HEK293 (cell line): Measurements from ENCODE around the gene ADAT2.

Experiments
- BCL11B ChIP-seq: fragments of 450-650 bp; formaldehyde crosslinking; IDR thresholded peaks from 2 replicates; pipeline ENCODE4 v1.5.1; 2016; ENCODE audit warnings: low read depth, missing biosample characterization, missing genetic modification characterization
- CTCF ChIP-seq: fragments of 450-650 bp; formaldehyde crosslinking; IDR thresholded peaks from 2 replicates; pipeline ENCODE4 v1.5.1; 2016; ENCODE audit warnings: missing biosample characterization, missing genetic modification characterization
- HOXA7 ChIP-seq: sonication (generic); formaldehyde crosslinking; IDR thresholded peaks from 2 replicates; pipeline ENCODE4 v1.8.1; 2022; ENCODE audit warnings: missing genetic modification reagents, borderline replicate concordance
- OSR2 ChIP-seq: fragments of 450-650 bp; formaldehyde crosslinking; IDR thresholded peaks from 2 replicates; pipeline ENCODE4 v1.5.1; 2016; ENCODE audit warnings: missing biosample characterization, missing genetic modification characterization
- PRDM1 ChIP-seq: fragments of 450-650 bp; formaldehyde crosslinking; IDR thresholded peaks from 2 replicates; pipeline ENCODE4; 2016; ENCODE audit warnings: missing biosample characterization, missing genetic modification characterization
- REST ChIP-seq: fragments of 450-650 bp; formaldehyde crosslinking; IDR thresholded peaks from 2 replicates; pipeline ENCODE4 v1.5.1; 2016; ENCODE audit warnings: missing biosample characterization, missing genetic modification characterization
- SP2 ChIP-seq: fragments of 450-650 bp; formaldehyde crosslinking; IDR thresholded peaks from 2 replicates; pipeline ENCODE4 v1.5.1; 2016; ENCODE audit warnings: missing biosample characterization, missing genetic modification characterization
- ZNF133 ChIP-seq: fragments of 450-650 bp; formaldehyde crosslinking; IDR thresholded peaks from 2 replicates; pipeline ENCODE4 v1.5.1; 2016; ENCODE audit warnings: missing biosample characterization, missing genetic modification characterization
- ZNF138 ChIP-seq: fragments of 450-650 bp; formaldehyde crosslinking; IDR thresholded peaks from 2 replicates; pipeline ENCODE4 v1.5.1; 2016; ENCODE audit warnings: missing biosample characterization, missing genetic modification characterization, borderline replicate concordance
- ZNF558 ChIP-seq: fragments of 450-650 bp; formaldehyde crosslinking; IDR thresholded peaks from 2 replicates; pipeline ENCODE4 v1.5.1; 2016; ENCODE audit warnings: missing biosample characterization, missing genetic modification characterization
- ZNF600 ChIP-seq: fragments of 450-650 bp; formaldehyde crosslinking; IDR thresholded peaks from 2 replicates; pipeline ENCODE4 v1.5.1; 2016; ENCODE audit warnings: missing biosample characterization, missing genetic modification characterization
- TF ChIP-seq, protein P1 (sequence below): fragments of 450-650 bp; formaldehyde crosslinking; IDR thresholded peaks from 2 replicates; pipeline ENCODE4 v1.5.1; 2016; ENCODE audit warnings: missing biosample characterization, missing genetic modification characterization
- TF ChIP-seq, protein P2 (sequence below): fragments of 450-650 bp; formaldehyde crosslinking; IDR thresholded peaks from 2 replicates; pipeline ENCODE4 v1.5.1; 2016; ENCODE audit warnings: missing biosample characterization, missing genetic modification characterization

GRCh38 chr6:143496974-143497373 is 46.5 kb upstream of the ADAT2 start:
- TF ChIP-seq SP2 (tag by site-specific recombination) (no peak), ZNF138 (tag by site-specific recombination) (no peak), CTCF (tag by site-specific recombination) (no peak), REST (tag by site-specific recombination) (no peak), OSR2 (no peak), PRDM1 (tag by site-specific recombination) (no peak), HOXA7 (CRISPR knock-in tag) (no peak), BCL11B (tag by site-specific recombination) (no peak), ZNF133 (tag by site-specific recombination) (no peak), ZNF558 (tag by site-specific recombination) (no peak), ZNF600 (no peak)
- TF ChIP-seq, protein P1, sequence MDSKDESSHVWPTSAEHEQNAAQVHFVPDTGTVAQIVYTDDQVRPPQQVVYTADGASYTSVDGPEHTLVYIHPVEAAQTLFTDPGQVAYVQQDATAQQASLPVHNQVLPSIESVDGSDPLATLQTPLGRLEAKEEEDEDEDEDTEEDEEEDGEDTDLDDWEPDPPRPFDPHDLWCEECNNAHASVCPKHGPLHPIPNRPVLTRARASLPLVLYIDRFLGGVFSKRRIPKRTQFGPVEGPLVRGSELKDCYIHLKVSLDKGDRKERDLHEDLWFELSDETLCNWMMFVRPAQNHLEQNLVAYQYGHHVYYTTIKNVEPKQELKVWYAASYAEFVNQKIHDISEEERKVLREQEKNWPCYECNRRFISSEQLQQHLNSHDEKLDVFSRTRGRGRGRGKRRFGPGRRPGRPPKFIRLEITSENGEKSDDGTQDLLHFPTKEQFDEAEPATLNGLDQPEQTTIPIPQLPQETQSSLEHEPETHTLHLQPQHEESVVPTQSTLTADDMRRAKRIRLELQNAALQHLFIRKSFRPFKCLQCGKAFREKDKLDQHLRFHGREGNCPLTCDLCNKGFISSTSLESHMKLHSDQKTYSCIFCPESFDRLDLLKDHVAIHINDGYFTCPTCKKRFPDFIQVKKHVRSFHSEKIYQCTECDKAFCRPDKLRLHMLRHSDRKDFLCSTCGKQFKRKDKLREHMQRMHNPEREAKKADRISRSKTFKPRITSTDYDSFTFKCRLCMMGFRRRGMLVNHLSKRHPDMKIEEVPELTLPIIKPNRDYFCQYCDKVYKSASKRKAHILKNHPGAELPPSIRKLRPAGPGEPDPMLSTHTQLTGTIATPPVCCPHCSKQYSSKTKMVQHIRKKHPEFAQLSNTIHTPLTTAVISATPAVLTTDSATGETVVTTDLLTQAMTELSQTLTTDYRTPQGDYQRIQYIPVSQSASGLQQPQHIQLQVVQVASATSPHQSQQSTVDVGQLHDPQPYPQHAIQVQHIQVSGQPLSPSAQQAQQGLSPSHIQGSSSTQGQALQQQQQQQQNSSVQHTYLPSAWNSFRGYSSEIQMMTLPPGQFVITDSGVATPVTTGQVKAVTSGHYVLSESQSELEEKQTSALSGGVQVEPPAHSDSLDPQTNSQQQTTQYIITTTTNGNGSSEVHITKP (tag by site-specific recombination) = no peak
- TF ChIP-seq, protein P2, sequence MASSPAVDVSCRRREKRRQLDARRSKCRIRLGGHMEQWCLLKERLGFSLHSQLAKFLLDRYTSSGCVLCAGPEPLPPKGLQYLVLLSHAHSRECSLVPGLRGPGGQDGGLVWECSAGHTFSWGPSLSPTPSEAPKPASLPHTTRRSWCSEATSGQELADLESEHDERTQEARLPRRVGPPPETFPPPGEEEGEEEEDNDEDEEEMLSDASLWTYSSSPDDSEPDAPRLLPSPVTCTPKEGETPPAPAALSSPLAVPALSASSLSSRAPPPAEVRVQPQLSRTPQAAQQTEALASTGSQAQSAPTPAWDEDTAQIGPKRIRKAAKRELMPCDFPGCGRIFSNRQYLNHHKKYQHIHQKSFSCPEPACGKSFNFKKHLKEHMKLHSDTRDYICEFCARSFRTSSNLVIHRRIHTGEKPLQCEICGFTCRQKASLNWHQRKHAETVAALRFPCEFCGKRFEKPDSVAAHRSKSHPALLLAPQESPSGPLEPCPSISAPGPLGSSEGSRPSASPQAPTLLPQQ (tag by site-specific recombination) = no peak
